ENCODE measurements around the gene BAIAP2L2. TPM values are rescaled to one million over a fixed set of nuclear protein-coding genes. Genes with fewer than 3 reads are reported as not detected.
"Not testable (repeated sequence)": the region's sequence is repeated elsewhere in the genome, so short reads cannot be mapped to it uniquely, and the experiment has no call there.

The BAIAP2L2 gene
- total and polyA plus RNA-seq, 4 donors = 0.17 to 1.0 (median 0.46) TPM

GRCh38 chr22:38040953-38041759, 69.3 kb downstream of the BAIAP2L2 start:
- Histone ChIP-seq H3K36me3 (ENCODE audit: control insufficient read depth in 4 of 4, insufficient read depth in 4 of 4, low read length in 4 of 4) (no peaks in the 10 kb centered on the region), H3K27me3 (ENCODE audit: control insufficient read depth in 3 of 3, insufficient read depth in 3 of 3, low read length in 2 of 3) (no peaks in the 10 kb centered on the region), H3K9me3 (ENCODE audit: control insufficient read depth in 4 of 4, insufficient read depth in 3 of 4, low read length in 3 of 4) (no peaks in the 10 kb centered on the region), H3K4me1 (ENCODE audit: control insufficient read depth in 5 of 5, insufficient read depth in 5 of 5, low read length in 5 of 5) (no peaks in the 10 kb centered on the region), H3K27ac (ENCODE audit: low read depth in 1 of 2, low read length in 1 of 2) (no peak overlapping the region), H3K9ac (ENCODE audit: insufficient read depth in 1 of 2, low read length in 2 of 2) (no peak overlapping the region), H3K4me3 (no peak overlapping the region)
- no peak for TF ChIP-seq CTCF (IDR thresholded peaks at IDR 0.05; ENCODE audit: control extremely low read depth, extremely low read depth)
- ATAC-seq (ENCODE audit: insufficient read depth, low FRiP score) (no peak), DNase-seq (no peak)
- 88 to 90% methylated on average over 20 of the region's 20 CpGs for WGBS, 2 donors

GRCh38 chr22:38038890-38039812, 71.3 kb downstream of the BAIAP2L2 start:
- H3K4me3 ChIP-seq = no peak overlapping the region
- WGBS, 2 donors = 81 to 91% methylated on average over 46 of the region's 46 CpGs
- no peak for TF ChIP-seq CTCF (IDR thresholded peaks at IDR 0.05; ENCODE audit: control extremely low read depth, extremely low read depth)
- H3K9me3 ChIP-seq (ENCODE audit: control insufficient read depth in 4 of 4, insufficient read depth in 3 of 4, low read length in 3 of 4) = no peaks in the 10 kb centered on the region
- no peak overlapping the region for H3K27ac ChIP-seq (ENCODE audit: low read depth in 1 of 2, low read length in 1 of 2)
- no peaks in the 10 kb centered on the region for H3K27me3 ChIP-seq (ENCODE audit: control insufficient read depth in 3 of 3, insufficient read depth in 3 of 3, low read length in 2 of 3)
- DNase-seq = no peak
- no peaks in the 10 kb centered on the region for H3K36me3 ChIP-seq (ENCODE audit: control insufficient read depth in 4 of 4, insufficient read depth in 4 of 4, low read length in 4 of 4)
- no peak overlapping the region for H3K9ac ChIP-seq (ENCODE audit: insufficient read depth in 1 of 2, low read length in 2 of 2)
- H3K4me1 ChIP-seq (ENCODE audit: control insufficient read depth in 5 of 5, insufficient read depth in 5 of 5, low read length in 5 of 5) = peaks cover 0 to 4% (median 0%) of the 10 kb centered on the region in 5 donors
- ATAC-seq (ENCODE audit: insufficient read depth, low FRiP score) = no peak

GRCh38 chr22:38038426-38038825, 72.1 kb downstream of the BAIAP2L2 start:
- DNase-seq (no peak), ATAC-seq (ENCODE audit: insufficient read depth, low FRiP score) (no peak)
- 96 to 99% methylated on average over 23 of the region's 23 CpGs for WGBS, 2 donors
- Histone ChIP-seq H3K9ac (ENCODE audit: insufficient read depth in 1 of 2, low read length in 2 of 2) (no peak overlapping the region), H3K27ac (ENCODE audit: low read depth in 1 of 2, low read length in 1 of 2) (no peak overlapping the region), H3K9me3 (ENCODE audit: control insufficient read depth in 4 of 4, insufficient read depth in 3 of 4, low read length in 3 of 4) (no peaks in the 10 kb centered on the region), H3K4me1 (ENCODE audit: control insufficient read depth in 5 of 5, insufficient read depth in 5 of 5, low read length in 5 of 5) (peaks cover 0 to 12% (median 2%) of the 10 kb centered on the region in 5 donors), H3K36me3 (ENCODE audit: control insufficient read depth in 4 of 4, insufficient read depth in 4 of 4, low read length in 4 of 4) (no peaks in the 10 kb centered on the region), H3K4me3 (no peak overlapping the region), H3K27me3 (ENCODE audit: control insufficient read depth in 3 of 3, insufficient read depth in 3 of 3, low read length in 2 of 3) (no peaks in the 10 kb centered on the region)
- no peak for TF ChIP-seq CTCF (IDR thresholded peaks at IDR 0.05; ENCODE audit: control extremely low read depth, extremely low read depth)

- WGBS, 2 donors = 86 to 94% methylated on average over 13 of the region's 13 CpGs
- not testable (repeated sequence) for DNase-seq; H3K9me3 ChIP-seq (ENCODE audit: control insufficient read depth in 4 of 4, insufficient read depth in 3 of 4, low read length in 3 of 4); H3K36me3 ChIP-seq (ENCODE audit: control insufficient read depth in 4 of 4, insufficient read depth in 4 of 4, low read length in 4 of 4); ATAC-seq (ENCODE audit: insufficient read depth, low FRiP score); H3K27me3 ChIP-seq (ENCODE audit: control insufficient read depth in 3 of 3, insufficient read depth in 3 of 3, low read length in 2 of 3); H3K4me3 ChIP-seq; H3K9ac ChIP-seq (ENCODE audit: insufficient read depth in 1 of 2, low read length in 2 of 2); H3K27ac ChIP-seq (ENCODE audit: low read depth in 1 of 2, low read length in 1 of 2)
- H3K4me1 ChIP-seq (ENCODE audit: control insufficient read depth in 5 of 5, insufficient read depth in 5 of 5, low read length in 5 of 5) = peaks cover 0 to 16% (median 5%) of the 10 kb centered on the region in 5 donors
Measured at GRCh38 chr22:38037367-38038150, 72.9 kb downstream of the BAIAP2L2 start.

Measured in lung (tissue), 12 donors.